Measurements from ENCODE around the gene ARID3B. TPM values are rescaled to one million over a fixed set of nuclear protein-coding genes. Genes with fewer than 3 reads are reported as not detected.

The ARID3B gene
- total and polyA plus RNA-seq, 2 of the 13 experiments (the other 11 are each of a cell fraction or from before 2014, with no cell fraction given): 5.3 to 12.8 TPM

- no peak for TF ChIP-seq ATRX (CRISPR knock-in tag; IDR thresholded peaks at IDR 0.05; ENCODE audit: borderline replicate concordance)
- TF ChIP-seq ZSCAN12 (CRISPR knock-in tag; IDR thresholded peaks at IDR 0.05): no peak
- TF ChIP-seq ZHX1 (CRISPR knock-in tag; IDR thresholded peaks at IDR 0.05; ENCODE audit: low read depth): no peak
- no peak for TF ChIP-seq CREB1 (IDR thresholded peaks at IDR 0.05)
- no peak for TF ChIP-seq CREB1 (CRISPR knock-in tag; IDR thresholded peaks at IDR 0.05)
- TF ChIP-seq ZNF335 (CRISPR knock-in tag; IDR thresholded peaks at IDR 0.05): no peak
- no peak for TF ChIP-seq CHCHD3 (CRISPR knock-in tag; IDR thresholded peaks at IDR 0.05)
- no peak for TF ChIP-seq FOXA3 (CRISPR knock-in tag; IDR thresholded peaks at IDR 0.05)
- no peak for TF ChIP-seq ZNF224 (CRISPR knock-in tag; IDR thresholded peaks at IDR 0.05)
- no peak overlapping the region for H3K27ac ChIP-seq (ENCODE audit: extremely low read length, insufficient read depth, low read length)
- ChIA-PET POLR2A (no interaction called here), CTCF (ENCODE audit: low intra/inter-chr PET ratio, low total read pairs) (no interaction called here)
- no peaks in the 10 kb centered on the region for H3K27me3 ChIP-seq (ENCODE audit: control insufficient read depth in 1 of 2, insufficient read depth in 2 of 2, low read length in 2 of 2)
- H2AFZ ChIP-seq (ENCODE audit: low read length): no peak overlapping the region
- intact Hi-C loops (cut with micrococcal nuclease; ENCODE audit: unreplicated experiment): no loop called here
- no TSS peak for BruUV-seq (replicated peaks)
- ATAC-seq (no peak), FAIRE-seq (no peak), DNase-seq (ENCODE audit: low spot score) (no peak)
- 95% methylated on average over 2 of the region's 2 CpGs for WGBS (ENCODE audit: low lambda C conversion rate)
- H4K20me1 ChIP-seq (ENCODE audit: insufficient read depth, low read length): no peaks in the 10 kb centered on the region
- H3K79me2 ChIP-seq (ENCODE audit: insufficient read depth, low read length): no peaks in the 10 kb centered on the region
- in situ Hi-C loops (cut with HindIII; ENCODE audit: extremely low pct_ligation_motif_present, low pct_unique_long_range_greater_than_20kb): no loop called here
- H3K9ac ChIP-seq (ENCODE audit: insufficient read depth, low read depth, low read length): no peak overlapping the region
- no peak overlapping the region for H3K4me3 ChIP-seq (replicated peaks in 1 of 3; ENCODE audit: insufficient read depth in 1 of 3, low read depth in 2 of 3, low read length in 3 of 3)
- H3K36me3 ChIP-seq (replicated peaks in 1 of 2; ENCODE audit: control insufficient read depth in 1 of 2, insufficient read depth in 2 of 2, low read length in 2 of 2): 0 out of 5 replicates have a peak, but pooled peaks cover 0 to 4% of the 10 kb centered on the region in 2 experiments
- peaks cover 3% of the 10 kb centered on the region for H3K4me1 ChIP-seq (ENCODE audit: insufficient read depth, low read length)
- no peaks in the 10 kb centered on the region for H3K9me3 ChIP-seq (ENCODE audit: low read length)
- H3K4me2 ChIP-seq (ENCODE audit: low read depth, low read length): no peak overlapping the region
Observed at GRCh38 chr15:74499366-74499765, 41.7 kb upstream of the ARID3B start.

Measured in HepG2 (cell line).